Progenitor cell of endocrine pancreas (in vitro differentiated cells): ENCODE data around the gene MCTP2. TPM values are rescaled to one million over a fixed set of nuclear protein-coding genes. Genes with fewer than 3 reads are reported as not detected.

Experiments
- DNase-seq: peaks from one replicate; pipeline ENCODE4 v3.0.0; 2021; ENCODE audit warnings: low spot score; ENCODE audit not compliant: unreplicated experiment
- H3K27ac Mint-ChIP-seq: 2 replicates; pipeline ENCODE4 v1.8.0; 2021; ENCODE audit warnings: mild to moderate bottlenecking, moderate library complexity, mixed read lengths
- H3K27me3 Mint-ChIP-seq: 2 replicates; pipeline ENCODE4 v1.8.0; 2021; ENCODE audit warnings: mixed read lengths
- H3K36me3 Mint-ChIP-seq: 2 replicates; pipeline ENCODE4 v1.8.0; 2022; ENCODE audit warnings: mixed read lengths; ENCODE audit not compliant: insufficient read depth
- H3K4me1 Mint-ChIP-seq: 2 replicates; pipeline ENCODE4 v1.8.0; 2021; ENCODE audit warnings: low read depth, mixed read lengths
- H3K4me3 Mint-ChIP-seq: 2 replicates; pipeline ENCODE4 v1.8.0; 2021; ENCODE audit warnings: low read depth, mild to moderate bottlenecking, moderate library complexity, mixed read lengths
- H3K9me3 Mint-ChIP-seq: 2 replicates; pipeline ENCODE4 v1.8.0; 2021; ENCODE audit warnings: low read depth, mixed read lengths
- CTCF ChIP-seq: fragments of 200-600 bp; sonication (generic); IDR thresholded peaks from one replicate; pipeline ENCODE4 v1.5.0; 2021; ENCODE audit warnings: antibody characterized with exemption, mild to moderate bottlenecking; ENCODE audit not compliant: unreplicated experiment
- total RNA-seq: library from RNA; stranded (reverse); gene quantifications from 2 replicates; pipeline ENCODE4 v1.2.1, GENCODE V29; 2021

Gene MCTP2
- total RNA-seq, 1 donor from 2014 or later, result 2.6 TPM

GRCh38 chr15:94460624-94461023, 229.3 kb downstream of the MCTP2 start:
- H3K27ac Mint-ChIP-seq, result no peak overlapping the region

GRCh38 chr15:94467034-94467433, 235.7 kb downstream of the MCTP2 start:
- no peak for TF ChIP-seq CTCF
- Mint-ChIP-seq H3K27ac (no peak overlapping the region), H3K4me1 (peaks cover 7% of the 10 kb centered on the region), H3K9me3 (no peaks in the 10 kb centered on the region), H3K27me3 (no peaks in the 10 kb centered on the region), H3K4me3 (no peak overlapping the region), H3K36me3 (no peaks in the 10 kb centered on the region)
- DNase-seq, result no peak

More at GRCh38 chr15:94460624-94461023, 229.3 kb downstream of the MCTP2 start:
- Mint-ChIP-seq H3K9me3 (no peaks in the 10 kb centered on the region), H3K4me1 (peaks cover 8% of the 10 kb centered on the region), H3K36me3 (no peaks in the 10 kb centered on the region), H3K27me3 (peaks cover 2% of the 10 kb centered on the region), H3K4me3 (no peak overlapping the region)
- DNase-seq, result no peak
- no peak for TF ChIP-seq CTCF

GRCh38 chr15:94470492-94470891, 239.1 kb downstream of the MCTP2 start:
- peaks cover 2% of the 10 kb centered on the region for H3K4me1 Mint-ChIP-seq
- H3K9me3 Mint-ChIP-seq, result no peaks in the 10 kb centered on the region
- H3K27ac Mint-ChIP-seq, result no peak overlapping the region
- H3K36me3 Mint-ChIP-seq, result no peaks in the 10 kb centered on the region
- H3K4me3 Mint-ChIP-seq, result no peak overlapping the region
- H3K27me3 Mint-ChIP-seq, result no peaks in the 10 kb centered on the region
- no peak for TF ChIP-seq CTCF
- DNase-seq, result no peak

- Mint-ChIP-seq H3K4me1 (peaks cover 10% of the 10 kb centered on the region), H3K27ac (no peak overlapping the region), H3K36me3 (no peaks in the 10 kb centered on the region), H3K27me3 (no peaks in the 10 kb centered on the region), H3K9me3 (no peaks in the 10 kb centered on the region), H3K4me3 (no peak overlapping the region)
- DNase-seq, result no peak
- no peak for TF ChIP-seq CTCF
These were observed 245.3 kb downstream of the MCTP2 start for GRCh38 chr15:94476686-94477085.

GRCh38 chr15:94477913-94478553, 246.7 kb downstream of the MCTP2 start:
- H3K27ac Mint-ChIP-seq, result no peak overlapping the region
- H3K27me3 Mint-ChIP-seq, result no peaks in the 10 kb centered on the region
- no peak overlapping the region for H3K4me3 Mint-ChIP-seq
- no peak for TF ChIP-seq CTCF
- no peak for DNase-seq
- H3K4me1 Mint-ChIP-seq, result peaks cover 10% of the 10 kb centered on the region
- H3K36me3 Mint-ChIP-seq, result no peaks in the 10 kb centered on the region
- no peaks in the 10 kb centered on the region for H3K9me3 Mint-ChIP-seq
